Lung (tissue), 12 donors: ENCODE measurements around the gene SPATS2L. TPM values are rescaled to one million over a fixed set of nuclear protein-coding genes. Genes with fewer than 3 reads are reported as not detected.

Source experiments
- ATAC-seq: fragments of 200-7000 bp; cut with Tn5 transposase; one replicate; pipeline ENCODE4 v1.9.1; 2020; ENCODE audit warnings: moderate number of reproducible peaks; ENCODE audit not compliant: insufficient read depth, low FRiP score
- DNase-seq, 3 donors: peaks; one replicate each; pipeline ENCODE4 v3.0.0-alpha.2; 2013 to 2017
- H3K27ac ChIP-seq, 2 donors: one replicate each; pipeline ENCODE4 v1.5.1; 2013; ENCODE audit warnings: mild to moderate bottlenecking in 2 of 2, moderate library complexity in 2 of 2, control low read depth in 1 of 2, inconsistent platforms in 1 of 2, low read depth in 1 of 2, low read length in 1 of 2
- H3K27me3 ChIP-seq, 3 donors: one replicate each; pipeline ENCODE4 v1.5.1; 2013; ENCODE audit warnings: low read length in 2 of 3; ENCODE audit not compliant: control insufficient read depth in 3 of 3, insufficient read depth in 3 of 3
- H3K36me3 ChIP-seq, 4 donors: one replicate each; pipeline ENCODE4 v1.5.1; 2013; ENCODE audit warnings: low read length in 4 of 4, mild to moderate bottlenecking in 1 of 4, moderate library complexity in 1 of 4; ENCODE audit not compliant: control insufficient read depth in 4 of 4, insufficient read depth in 4 of 4
- H3K4me1 ChIP-seq, 5 donors: one replicate each; pipeline ENCODE4 v1.5.1; 2013; ENCODE audit warnings: low read length in 5 of 5, mild to moderate bottlenecking in 2 of 5, moderate library complexity in 1 of 5; ENCODE audit not compliant: control insufficient read depth in 5 of 5, insufficient read depth in 5 of 5
- H3K4me3 ChIP-seq: one replicate; pipeline ENCODE4 v1.5.1; 2013; ENCODE audit warnings: mild to moderate bottlenecking, control low read depth, moderate library complexity
- H3K9ac ChIP-seq, 2 donors: one replicate each; pipeline ENCODE4 v1.5.1; 2013; ENCODE audit warnings: low read length in 2 of 2, control low read depth in 1 of 2; ENCODE audit not compliant: insufficient read depth in 1 of 2
- H3K9me3 ChIP-seq, 4 donors: one replicate each; pipeline ENCODE4 v1.5.1; 2013; ENCODE audit warnings: low read length in 3 of 4, mild to moderate bottlenecking in 1 of 4, moderate library complexity in 1 of 4; ENCODE audit not compliant: control insufficient read depth in 4 of 4, insufficient read depth in 3 of 4
- CTCF ChIP-seq: IDR thresholded peaks from 2 replicates; pipeline ENCODE4 v1.5.1; 2012; ENCODE audit warnings: mild to moderate bottlenecking; ENCODE audit errors: control extremely low read depth, extremely low read depth
- WGBS, 2 donors: extraction: QIAGEN DNeasy Blood & Tissue Kit; methylation state at CpG; one replicate each; pipeline ENCODE4 v1.1.7; 2013; 5-methylcytosine and 5-hydroxymethylcytosine counted together
- polyA plus RNA-seq, 2 donors: library from polyadenylated mRNA; stranded (reverse); fragments of 200-250 nt; gene quantifications; one replicate each; pipeline ENCODE4 v1.2.1, GENCODE V29; 2013
- total RNA-seq, 2 donors: library from RNA; depleted of rRNA in 1 of 2; stranded (reverse); fragments of >200 nt in 1 of 2; gene quantifications; one replicate each; pipeline ENCODE4 v1.2.1, GENCODE V29; 2014 to 2021
- donor health status: control.
- donor health status: control.
- donor health status: Bipolar disorder and iron deficiency.
- donor health status: healthy.
- donor health status: DM: yes; HTN: yes; CAD: no.

The SPATS2L gene
- total and polyA plus RNA-seq, 4 donors = 30.5 to 96.8 (median 57.2) TPM

- peaks cover 0 to 30% (median 8%) of the 10 kb centered on the region in 4 donors for H3K36me3 ChIP-seq
- ATAC-seq (no peak), DNase-seq (no peak)
- no peak overlapping the region for H3K27ac ChIP-seq
- H3K9me3 ChIP-seq = no peaks in the 10 kb centered on the region
- H3K27me3 ChIP-seq = no peaks in the 10 kb centered on the region
- no peak overlapping the region for H3K9ac ChIP-seq
- H3K4me1 ChIP-seq = peaks cover 0 to 23% (median 3%) of the 10 kb centered on the region in 5 donors
- no peak overlapping the region for H3K4me3 ChIP-seq
- no peak for TF ChIP-seq CTCF
- WGBS, 2 donors = 80 to 87% methylated on average over 2 of the region's 2 CpGs
Measured at GRCh38 chr2:200463452-200463851, 157.0 kb downstream of the SPATS2L start.

GRCh38 chr2:200466425-200467418, 160.2 kb downstream of the SPATS2L start:
- peaks cover 7 to 32% (median 17%) of the 10 kb centered on the region in 4 donors for H3K36me3 ChIP-seq
- no peaks in the 10 kb centered on the region for H3K27me3 ChIP-seq
- 77% methylated on average over 12 of the region's 12 CpGs for WGBS, 2 donors

GRCh38 chr2:200467806-200468681, 161.6 kb downstream of the SPATS2L start:
- no peak for TF ChIP-seq CTCF
- H3K9me3 ChIP-seq = no peaks in the 10 kb centered on the region
- H3K27ac ChIP-seq = no peak overlapping the region
- H3K36me3 ChIP-seq = peaks cover 7 to 33% (median 19%) of the 10 kb centered on the region in 4 donors
- ATAC-seq (no peak), DNase-seq (peak in 1 of 3 donors; percentile 17)
- H3K27me3 ChIP-seq = no peaks in the 10 kb centered on the region
- peaks cover 0 to 25% (median 3%) of the 10 kb centered on the region in 5 donors for H3K4me1 ChIP-seq
- H3K9ac ChIP-seq = peak overlapping the region in 1 of 2 donors; percentile 2
- WGBS, 2 donors = 85 to 89% methylated on average over 8 of the region's 8 CpGs
- H3K4me3 ChIP-seq = no peak overlapping the region

More at GRCh38 chr2:200466425-200467418, 160.2 kb downstream of the SPATS2L start:
- TF ChIP-seq CTCF = no peak
- Histone ChIP-seq H3K4me3 (no peak overlapping the region), H3K9ac (peak overlapping the region in 1 of 2 donors; percentile 2), H3K27ac (no peak overlapping the region), H3K9me3 (no peaks in the 10 kb centered on the region), H3K4me1 (peaks cover 0 to 25% (median 3%) of the 10 kb centered on the region in 5 donors)
- ATAC-seq = peak; percentile 80
- peak; percentile 67 to 90 (median 90) for DNase-seq
